Activated CD4-positive, alpha-beta memory T cell treated with anti-CD3 and anti-CD28 coated beads for 36 hours (primary cell): ENCODE data around the gene DTD2. TPM values are rescaled to one million over a fixed set of nuclear protein-coding genes. Genes with fewer than 3 reads are reported as not detected.

Experiments
- CTCF ChIA-PET: fragments of 350-600 bp; sonication (Branson Sonifier 250); formaldehyde crosslinking; loops from one replicate; lab custom pipeline; 2021; ENCODE audit warnings: antibody characterized with exemption, inconsistent platforms; lab: Charles Lee
- POLR2A ChIA-PET: fragments of 350-600 bp; sonication (Branson Sonifier 250); formaldehyde crosslinking; loops from one replicate; lab custom pipeline; 2021; ENCODE audit warnings: antibody characterized with exemption; lab: Charles Lee
- DNase-seq: peaks from one replicate; pipeline ENCODE4 v3.0.0-alpha.2; 2020
- H3K27ac Mint-ChIP-seq: one replicate; pipeline ENCODE4 v1.8.0; 2021; ENCODE audit warnings: mixed read lengths
- H3K27me3 Mint-ChIP-seq: one replicate; pipeline ENCODE4 v1.8.0; 2021; ENCODE audit warnings: mixed read lengths
- H3K36me3 Mint-ChIP-seq: one replicate; pipeline ENCODE4 v1.8.0; 2021; ENCODE audit warnings: mixed read lengths
- H3K4me1 Mint-ChIP-seq: one replicate; pipeline ENCODE4 v1.8.0; 2021; ENCODE audit warnings: low read depth, mixed read lengths
- H3K4me3 Mint-ChIP-seq: one replicate; pipeline ENCODE4 v1.8.0; 2021; ENCODE audit warnings: mild to moderate bottlenecking, mixed read lengths
- H3K9me3 Mint-ChIP-seq: one replicate; pipeline ENCODE4 v1.8.0; 2021; ENCODE audit warnings: mixed read lengths
- intact Hi-C: fragments of 100-400 bp; cut with micrococcal nuclease; formaldehyde crosslinking; loops from one replicate; pipeline ENCODE4 v1.15.1; 2023
- total RNA-seq, 2 experiments: library from RNA; stranded (reverse); gene quantifications; one replicate each; pipeline ENCODE4 v1.2.3, GENCODE V29; 2021

DTD2 gene
- total RNA-seq, 2 experiments from 2014 or later, result 19.1 to 20.2 TPM

- peak; percentile 27 for DNase-seq
- Mint-ChIP-seq H3K4me3 (peak overlapping the region; percentile 84), H3K36me3 (no peaks in the 10 kb centered on the region), H3K4me1 (peaks cover 25% of the 10 kb centered on the region), H3K27me3 (no peaks in the 10 kb centered on the region), H3K27ac (peak overlapping the region; percentile 95), H3K9me3 (no peaks in the 10 kb centered on the region)
- intact Hi-C loops, result loop anchor here (1.0 kb wide), 4 partner anchors 10 to 658 kb away; partner anchors contain the start of gene DTD2
- ChIA-PET CTCF (interaction anchor here (1.0 to 4.0 kb wide), 10 partner anchors 9 to 653 kb away, joined by 3 to 38 read pairs (median 5); partner anchors contain the start of genes DTD2 and HECTD1), POLR2A (interaction anchor here (1.0 to 3.2 kb wide), 8 partner anchors 20 to 212 kb away, joined by 3 to 19 read pairs (median 4); partner anchors contain the start of genes DTD2 and HECTD1)
Observed at GRCh38 chr14:31419967-31420318, 37.4 kb downstream of the DTD2 start.

DNA sequence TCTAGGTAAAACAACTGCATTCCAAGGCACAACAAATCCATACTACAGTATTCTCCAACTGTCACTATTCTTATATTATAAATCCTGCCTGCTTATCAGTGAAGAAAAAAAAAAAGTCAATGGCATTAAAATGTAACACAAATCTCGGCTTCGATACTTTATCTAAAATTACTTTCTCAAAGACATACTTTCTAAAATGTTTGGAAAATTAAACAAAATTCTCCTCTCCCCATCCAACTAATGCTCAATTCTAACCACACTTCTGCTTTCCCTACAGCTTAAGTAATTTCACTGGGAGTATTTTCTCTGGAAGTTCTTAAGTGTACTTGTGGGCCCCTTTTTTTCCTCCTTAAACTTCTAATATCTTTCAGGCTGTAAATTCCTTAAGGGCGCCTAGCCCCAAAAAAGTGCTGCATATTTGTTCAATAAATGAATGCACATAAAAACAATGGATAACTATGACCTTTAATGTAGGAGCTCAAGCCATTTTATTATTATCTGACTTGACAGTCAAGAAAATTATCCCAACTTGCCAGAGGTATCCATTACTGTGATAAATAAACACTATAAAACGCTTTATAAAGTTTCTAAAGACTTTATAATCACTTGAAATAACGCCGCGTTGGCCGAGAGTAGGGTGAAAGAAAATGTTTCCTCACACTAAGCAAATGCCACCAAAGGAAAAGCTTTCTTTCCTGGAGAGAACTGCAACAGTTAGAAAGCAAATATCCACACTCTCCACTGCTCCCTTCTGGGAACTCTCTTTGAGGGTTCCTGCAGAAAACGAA lies 37.9 kb downstream of the DTD2 start:
- H3K4me3 Mint-ChIP-seq, result peak overlapping the region; percentile 84
- CTCF ChIA-PET, result interaction anchor here (0.7 to 4.0 kb wide), 7 partner anchors 9 to 211 kb away, joined by 4 to 38 read pairs (median 5); partner anchors contain the start of genes DTD2 and HECTD1

DNA sequence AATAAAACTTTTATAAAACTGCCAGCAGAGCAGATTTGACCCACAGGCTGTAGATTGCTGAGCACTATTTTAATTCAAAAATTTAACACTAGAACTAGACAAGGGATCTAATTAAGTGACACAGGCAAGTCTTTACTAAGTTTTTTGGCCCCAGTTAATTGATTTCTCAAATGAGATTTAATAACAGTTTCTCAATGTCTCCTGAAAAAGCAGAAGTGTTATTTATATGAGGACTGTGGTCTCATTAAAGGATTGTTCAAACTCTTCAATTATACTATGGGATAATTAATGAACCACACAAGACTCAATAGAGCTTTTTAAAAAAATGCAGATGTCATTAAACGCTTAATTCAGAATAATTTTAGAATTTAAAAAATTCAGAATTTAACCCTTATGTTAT lies 38.9 kb downstream of the DTD2 start:
- Mint-ChIP-seq H3K36me3 (no peaks in the 10 kb centered on the region), H3K9me3 (no peaks in the 10 kb centered on the region), H3K27ac (no peak overlapping the region), H3K4me1 (peaks cover 30% of the 10 kb centered on the region), H3K27me3 (no peaks in the 10 kb centered on the region), H3K4me3 (no peak overlapping the region)
- ChIA-PET CTCF (interaction anchor here (2.5 to 4.0 kb wide), 2 partner anchors 10 to 32 kb away, joined by 13 to 38 read pairs; no protein-coding TSS in a partner anchor), POLR2A (no interaction called here)
- no peak for DNase-seq
- intact Hi-C loops, result no loop called here

More for the DNA sequence above, 37.9 kb downstream of the DTD2 start:
- intact Hi-C loops, result no loop called here
- no peaks in the 10 kb centered on the region for H3K9me3 Mint-ChIP-seq
- H3K36me3 Mint-ChIP-seq, result no peaks in the 10 kb centered on the region
- POLR2A ChIA-PET, result interaction anchor here (1.0 to 3.2 kb wide), 4 partner anchors 29 to 212 kb away, joined by 3 to 19 read pairs (median 5); partner anchors contain the start of genes DTD2 and HECTD1
- H3K4me1 Mint-ChIP-seq, result peaks cover 25% of the 10 kb centered on the region
- no peak overlapping the region for H3K27ac Mint-ChIP-seq
- H3K27me3 Mint-ChIP-seq, result no peaks in the 10 kb centered on the region
- DNase-seq, result no peak

DNA sequence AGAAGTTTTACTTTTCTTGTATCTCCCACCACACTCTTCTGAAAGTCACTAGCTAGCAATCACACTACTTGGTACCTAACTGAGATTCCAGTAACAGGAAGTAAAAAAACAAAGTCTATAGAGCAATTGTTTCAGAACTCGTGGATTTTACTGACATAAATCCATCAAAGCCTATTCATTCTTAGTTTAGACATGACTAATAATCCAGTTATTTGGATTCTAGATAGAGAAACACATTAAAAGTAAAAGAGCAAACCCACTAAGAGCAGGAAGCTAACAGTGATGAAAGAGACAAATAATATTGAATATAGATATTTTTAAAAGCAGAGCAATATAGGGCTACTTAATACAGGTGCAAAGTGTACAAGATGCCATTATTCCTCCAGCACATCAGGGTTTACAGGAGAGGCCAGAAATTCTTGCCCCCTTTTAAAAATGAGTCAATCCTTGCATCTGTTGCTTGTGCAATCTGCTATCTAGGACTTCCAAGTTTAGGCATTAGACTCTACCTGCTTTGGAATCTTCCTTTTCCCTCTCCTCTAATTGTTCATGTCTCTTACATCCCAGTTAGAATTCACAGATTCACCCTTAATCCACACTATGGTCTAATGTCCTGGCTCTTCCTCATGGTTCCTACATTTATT lies 43.0 kb downstream of the DTD2 start:
- ChIA-PET POLR2A (no interaction called here), CTCF (interaction anchor here (0.8 to 2.2 kb wide), 5 partner anchors 10 to 39 kb away, joined by 3 to 5 read pairs (median 4); no protein-coding TSS in a partner anchor)
- H3K27me3 Mint-ChIP-seq, result no peaks in the 10 kb centered on the region
- DNase-seq, result no peak
- intact Hi-C loops, result no loop called here
- no peak overlapping the region for H3K27ac Mint-ChIP-seq
- no peak overlapping the region for H3K4me3 Mint-ChIP-seq
- H3K36me3 Mint-ChIP-seq, result no peaks in the 10 kb centered on the region
- no peaks in the 10 kb centered on the region for H3K9me3 Mint-ChIP-seq
- peaks cover 18% of the 10 kb centered on the region for H3K4me1 Mint-ChIP-seq

DNA sequence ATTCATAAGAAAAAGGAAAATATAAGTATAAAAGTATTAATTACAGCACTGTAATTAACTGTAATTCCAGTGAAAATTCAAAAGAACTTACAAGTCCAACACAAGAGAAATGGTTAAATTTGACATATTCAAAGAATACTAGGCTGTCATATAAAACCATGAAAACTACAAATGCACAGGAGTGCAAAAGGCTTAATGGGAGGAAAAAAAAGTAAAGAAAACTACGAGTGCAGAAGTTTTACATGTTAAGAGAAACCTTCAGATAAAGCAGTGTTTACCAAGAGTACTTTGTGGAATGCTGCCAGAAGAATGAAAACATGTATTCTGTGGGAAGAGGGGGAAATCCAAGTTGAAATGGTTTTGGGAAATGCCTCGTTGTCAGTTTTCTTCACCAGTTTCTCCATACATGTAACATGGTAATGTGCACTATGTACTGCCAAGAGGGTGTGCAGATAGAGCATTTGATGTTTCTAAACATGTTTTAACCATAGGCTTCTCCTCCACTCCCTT lies 46.0 kb downstream of the DTD2 start:
- Mint-ChIP-seq H3K9me3 (no peaks in the 10 kb centered on the region), H3K36me3 (no peaks in the 10 kb centered on the region), H3K27ac (no peak overlapping the region), H3K4me1 (peaks cover 11% of the 10 kb centered on the region), H3K27me3 (no peaks in the 10 kb centered on the region), H3K4me3 (no peak overlapping the region)
- no peak for DNase-seq
- intact Hi-C loops, result no loop called here
- CTCF ChIA-PET, result interaction anchor here (1.2 to 1.5 kb wide), 2 partner anchors 9 to 38 kb away, joined by 4 to 5 read pairs; partner anchors contain the start of gene HEATR5A
- POLR2A ChIA-PET, result no interaction called here

GRCh38 chr14:31410048-31410650 lies 47.2 kb downstream of the DTD2 start:
- H3K9me3 Mint-ChIP-seq, result no peaks in the 10 kb centered on the region
- no peak for DNase-seq
- intact Hi-C loops, result no loop called here
- H3K4me3 Mint-ChIP-seq, result no peak overlapping the region
- no peaks in the 10 kb centered on the region for H3K36me3 Mint-ChIP-seq
- peaks cover 10% of the 10 kb centered on the region for H3K4me1 Mint-ChIP-seq
- no peak overlapping the region for H3K27ac Mint-ChIP-seq
- ChIA-PET CTCF (interaction anchor here (1.2 to 1.5 kb wide), 2 partner anchors 10 to 40 kb away, joined by 4 to 5 read pairs; partner anchors contain the start of gene HEATR5A), POLR2A (no interaction called here)
- no peaks in the 10 kb centered on the region for H3K27me3 Mint-ChIP-seq

GRCh38 chr14:31408421-31408820 lies 48.9 kb downstream of the DTD2 start:
- H3K4me3 Mint-ChIP-seq, result no peak overlapping the region
- H3K27ac Mint-ChIP-seq, result no peak overlapping the region
- no peaks in the 10 kb centered on the region for H3K36me3 Mint-ChIP-seq
- ChIA-PET POLR2A (no interaction called here), CTCF (no interaction called here)
- intact Hi-C loops, result no loop called here
- no peak for DNase-seq
- peaks cover 4% of the 10 kb centered on the region for H3K4me1 Mint-ChIP-seq
- no peaks in the 10 kb centered on the region for H3K9me3 Mint-ChIP-seq
- H3K27me3 Mint-ChIP-seq, result no peaks in the 10 kb centered on the region

- Mint-ChIP-seq H3K9me3 (no peaks in the 10 kb centered on the region), H3K4me1 (peaks cover 5% of the 10 kb centered on the region), H3K27me3 (no peaks in the 10 kb centered on the region), H3K27ac (no peak overlapping the region), H3K4me3 (no peak overlapping the region), H3K36me3 (peaks cover 1% of the 10 kb centered on the region)
- intact Hi-C loops, result no loop called here
- DNase-seq, result no peak
- ChIA-PET POLR2A (no interaction called here), CTCF (interaction anchor here (1.8 kb wide), 1 partner anchor 44 kb away, joined by 4 read pairs; no protein-coding TSS in a partner anchor)
Observed at GRCh38 chr14:31405599-31406232, 51.6 kb downstream of the DTD2 start.

- CTCF ChIA-PET, result interaction anchor here (1.8 kb wide), 1 partner anchor 45 kb away, joined by 4 read pairs; no protein-coding TSS in a partner anchor
- no peaks in the 10 kb centered on the region for H3K9me3 Mint-ChIP-seq
Observed at GRCh38 chr14:31405106-31405505, 52.2 kb downstream of the DTD2 start.

GRCh38 chr14:31403707-31404106 lies 53.6 kb downstream of the DTD2 start:
- H3K4me3 Mint-ChIP-seq, result no peak overlapping the region
- H3K9me3 Mint-ChIP-seq, result no peaks in the 10 kb centered on the region
- CTCF ChIA-PET, result no interaction called here
- peaks cover 10% of the 10 kb centered on the region for H3K4me1 Mint-ChIP-seq
- DNase-seq, result no peak
- no peaks in the 10 kb centered on the region for H3K27me3 Mint-ChIP-seq
- intact Hi-C loops, result no loop called here
- no peak overlapping the region for H3K27ac Mint-ChIP-seq
- H3K36me3 Mint-ChIP-seq, result peaks cover 5% of the 10 kb centered on the region
- POLR2A ChIA-PET, result no interaction called here

More at GRCh38 chr14:31405106-31405505, 52.2 kb downstream of the DTD2 start:
- POLR2A ChIA-PET, result no interaction called here
- no peak overlapping the region for H3K27ac Mint-ChIP-seq
- peaks cover 8% of the 10 kb centered on the region for H3K4me1 Mint-ChIP-seq
- H3K4me3 Mint-ChIP-seq, result no peak overlapping the region
- H3K36me3 Mint-ChIP-seq, result peaks cover 3% of the 10 kb centered on the region
- intact Hi-C loops, result no loop called here
- H3K27me3 Mint-ChIP-seq, result no peaks in the 10 kb centered on the region
- no peak for DNase-seq

- Mint-ChIP-seq H3K4me1 (peaks cover 6% of the 10 kb centered on the region), H3K36me3 (peaks cover 9% of the 10 kb centered on the region), H3K27me3 (no peaks in the 10 kb centered on the region), H3K4me3 (no peak overlapping the region), H3K27ac (no peak overlapping the region), H3K9me3 (no peaks in the 10 kb centered on the region)
- intact Hi-C loops, result no loop called here
- no peak for DNase-seq
- ChIA-PET POLR2A (no interaction called here), CTCF (interaction anchor here (2.2 kb wide), 1 partner anchor 47 kb away, joined by 9 read pairs; no protein-coding TSS in a partner anchor)
Observed at GRCh38 chr14:31402764-31403439, 54.4 kb downstream of the DTD2 start.
